KMS-11 (cell line): ENCODE results near the gene STRAP.
A peak's percentile ranks its signal among the peaks of the same experiment; 100 is the strongest.

Experiments
- H2AFZ ChIP-seq: fragments of 200-600 bp; sonication (generic); 2 replicates; pipeline ENCODE4 v1.6.1; 2016; ENCODE audit warnings: antibody characterized with exemption, mixed run types, low read depth
- H3K27ac ChIP-seq: fragments of 200-600 bp; sonication (generic); 2 replicates; pipeline ENCODE4 v1.6.1; 2016; ENCODE audit warnings: mild to moderate bottlenecking, mixed run types
- H3K27me3 ChIP-seq: fragments of 200-600 bp; sonication (generic); 2 replicates; pipeline ENCODE4 v1.6.1; 2017; ENCODE audit warnings: mild to moderate bottlenecking, low read depth, mixed run types, moderate library complexity; ENCODE audit not compliant: insufficient read depth
- H3K36me3 ChIP-seq: fragments of 200-600 bp; sonication (generic); 2 replicates; pipeline ENCODE4 v1.6.1; 2017; ENCODE audit warnings: mild to moderate bottlenecking, mixed run types; ENCODE audit not compliant: insufficient read depth
- H3K4me1 ChIP-seq: fragments of 200-600 bp; sonication (generic); 2 replicates; pipeline ENCODE4 v1.6.1; 2016; ENCODE audit warnings: mild to moderate bottlenecking, low read depth, mixed run types; ENCODE audit not compliant: poor library complexity, severe bottlenecking
- H3K4me2 ChIP-seq: fragments of 200-600 bp; sonication (generic); 2 replicates; pipeline ENCODE4 v1.7.0; 2016; ENCODE audit warnings: mild to moderate bottlenecking, mixed run types
- H3K4me3 ChIP-seq: fragments of 200-600 bp; sonication (generic); IDR thresholded peaks from 2 replicates; pipeline ENCODE4 v1.6.1; 2017; ENCODE audit warnings: low read depth, low read length, mixed read lengths; ENCODE audit not compliant: insufficient read depth
- H3K79me2 ChIP-seq: fragments of 200-600 bp; sonication (generic); 2 replicates; pipeline ENCODE4 v1.6.1; 2016; ENCODE audit warnings: low read depth, mixed run types; ENCODE audit not compliant: insufficient read depth
- H3K9ac ChIP-seq: fragments of 200-600 bp; sonication (generic); 2 replicates; pipeline ENCODE4 v1.6.1; 2016; ENCODE audit warnings: mild to moderate bottlenecking, mixed run types
- H4K20me1 ChIP-seq: fragments of 200-600 bp; sonication (generic); 2 replicates; pipeline ENCODE4 v1.6.1; 2016; ENCODE audit warnings: mild to moderate bottlenecking, mixed run types; ENCODE audit not compliant: insufficient read depth
- CTCF ChIP-seq: fragments of 200-600 bp; sonication (generic); conservative IDR thresholded peaks from 2 replicates; pipeline ENCODE4 v1.6.1; 2017; ENCODE audit warnings: low read depth, mild to moderate bottlenecking, antibody characterized with exemption, low read length, moderate library complexity, mixed read lengths

STRAP gene, protein sequence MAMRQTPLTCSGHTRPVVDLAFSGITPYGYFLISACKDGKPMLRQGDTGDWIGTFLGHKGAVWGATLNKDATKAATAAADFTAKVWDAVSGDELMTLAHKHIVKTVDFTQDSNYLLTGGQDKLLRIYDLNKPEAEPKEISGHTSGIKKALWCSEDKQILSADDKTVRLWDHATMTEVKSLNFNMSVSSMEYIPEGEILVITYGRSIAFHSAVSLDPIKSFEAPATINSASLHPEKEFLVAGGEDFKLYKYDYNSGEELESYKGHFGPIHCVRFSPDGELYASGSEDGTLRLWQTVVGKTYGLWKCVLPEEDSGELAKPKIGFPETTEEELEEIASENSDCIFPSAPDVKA

DNA sequence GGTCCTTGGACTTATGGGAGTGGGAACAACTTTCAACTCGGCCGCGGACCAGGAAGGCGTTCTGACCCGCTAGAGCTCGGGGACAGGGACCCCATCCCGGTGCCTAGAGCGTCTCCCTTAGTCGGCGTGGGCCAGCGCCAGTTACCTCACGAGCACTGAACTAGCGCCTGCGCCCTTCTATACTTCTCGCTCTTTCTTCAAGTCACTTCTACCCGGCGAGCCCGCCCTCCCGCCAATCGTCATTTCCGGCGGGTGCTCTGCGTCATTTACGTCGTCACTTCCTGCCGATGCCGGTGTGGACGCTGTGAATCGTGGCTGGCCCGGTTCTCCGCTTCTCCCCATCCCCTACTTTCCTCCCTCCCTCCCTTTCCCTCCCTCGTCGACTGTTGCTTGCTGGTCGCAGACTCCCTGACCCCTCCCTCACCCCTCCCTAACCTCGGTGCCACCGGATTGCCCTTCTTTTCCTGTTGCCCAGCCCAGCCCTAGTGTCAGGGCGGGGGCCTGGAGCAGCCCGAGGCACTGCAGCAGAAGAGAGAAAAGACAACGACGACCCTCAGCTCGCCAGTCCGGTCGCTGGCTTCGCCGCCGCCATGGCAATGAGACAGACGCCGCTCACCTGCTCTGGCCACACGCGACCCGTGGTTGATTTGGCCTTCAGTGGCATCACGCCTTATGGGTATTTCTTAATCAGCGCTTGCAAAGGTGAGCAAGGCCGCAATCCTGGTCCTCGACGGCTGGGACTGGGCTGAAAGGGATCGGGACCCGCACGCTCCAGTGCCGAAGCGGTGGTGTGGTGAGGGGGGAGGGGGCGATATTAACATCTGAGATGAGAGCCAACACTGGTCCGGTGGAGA lies at the start of gene STRAP:
TSS of gene STRAP (plus strand) at position 270 of the 854 bp plus-strand sequence. CDS start at position 591, 321 bp downstream.
- H3K9ac ChIP-seq, result peak within 1 kb of the TSS; percentile 94
- H3K4me2 ChIP-seq, result peak within 1 kb of the TSS; percentile 57
- TF ChIP-seq CTCF, result no peak
- no peaks in the 10 kb centered on the region for H3K27me3 ChIP-seq
- no peaks in the 10 kb centered on the region for H3K36me3 ChIP-seq
- H3K4me3 ChIP-seq, result no peak within 1 kb of the TSS
- H4K20me1 ChIP-seq, result 0 out of 2 replicates have a peak, but pooled peaks cover 5% of the 10 kb centered on the region
- H2AFZ ChIP-seq, result peak within 1 kb of the TSS; percentile 94
- H3K27ac ChIP-seq, result peak within 1 kb of the TSS; percentile 94
- peaks cover 16% of the 10 kb centered on the region for H3K4me1 ChIP-seq
- H3K79me2 ChIP-seq, result peaks cover 50% of the 10 kb centered on the region

GRCh38 chr12:15834575-15834974 lies 47.6 kb upstream of the STRAP start:
- H3K4me1 ChIP-seq, result no peaks in the 10 kb centered on the region
- H3K36me3 ChIP-seq, result no peaks in the 10 kb centered on the region
- no peak overlapping the region for H3K4me3 ChIP-seq
- no peaks in the 10 kb centered on the region for H3K27me3 ChIP-seq
- no peaks in the 10 kb centered on the region for H3K79me2 ChIP-seq
- no peak for TF ChIP-seq CTCF
- H3K4me2 ChIP-seq, result no peak overlapping the region
- H3K9ac ChIP-seq, result no peak overlapping the region
- no peak overlapping the region for H2AFZ ChIP-seq
- no peak overlapping the region for H3K27ac ChIP-seq
- no peaks in the 10 kb centered on the region for H4K20me1 ChIP-seq

DNA sequence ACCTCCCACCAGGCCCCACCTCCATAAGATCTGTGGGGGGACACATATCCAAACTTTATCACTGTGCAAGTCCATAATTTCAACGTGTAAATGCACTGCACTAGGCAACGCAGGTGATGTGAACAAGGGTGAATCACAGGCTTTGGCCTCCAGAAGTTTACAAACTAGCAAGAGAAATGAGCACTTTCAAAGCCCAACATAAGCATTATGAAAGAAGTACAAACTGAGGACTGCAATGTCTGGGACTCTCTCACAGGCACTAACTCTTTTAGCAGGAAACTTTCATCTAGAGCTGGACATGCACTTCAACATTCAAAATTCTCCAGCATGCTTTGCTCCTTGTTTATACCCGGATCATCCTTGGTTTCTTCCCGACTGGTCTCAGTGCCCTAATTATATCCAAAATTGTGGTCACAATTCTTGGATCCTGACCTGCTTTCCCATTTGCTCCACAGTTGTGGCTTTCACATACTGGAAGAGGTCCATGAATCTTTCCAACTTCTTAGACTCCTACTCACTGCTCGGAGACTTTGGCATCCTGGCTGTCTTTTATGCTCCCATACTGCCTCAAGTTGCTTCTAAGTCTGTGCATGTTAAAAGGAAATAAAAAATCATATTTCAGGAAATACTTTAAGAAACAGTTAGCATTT lies 44.9 kb upstream of the STRAP start:
- H3K4me2 ChIP-seq, result no peak overlapping the region

More for the DNA sequence above, 44.9 kb upstream of the STRAP start:
- H3K27ac ChIP-seq, result no peak overlapping the region
- H3K4me1 ChIP-seq, result no peaks in the 10 kb centered on the region
- no peak overlapping the region for H3K4me3 ChIP-seq
- H4K20me1 ChIP-seq, result no peaks in the 10 kb centered on the region
- H3K27me3 ChIP-seq, result no peaks in the 10 kb centered on the region
- no peak overlapping the region for H3K9ac ChIP-seq
- no peaks in the 10 kb centered on the region for H3K79me2 ChIP-seq
- H2AFZ ChIP-seq, result no peak overlapping the region
- no peak for TF ChIP-seq CTCF
- H3K36me3 ChIP-seq, result no peaks in the 10 kb centered on the region
